Breast epithelium (tissue), 3 donors: Measurements from ENCODE around the gene AK1.

Source experiments
- POLR2A ChIP-seq: fragments of 450-650 bp; IDR thresholded peaks from one replicate; pipeline ENCODE4 v1.6.1; 2016; ENCODE audit warnings: antibody characterized with exemption, mild to moderate bottlenecking, moderate library complexity
- POLR2AphosphoS5 ChIP-seq, 3 donors: sonication (generic); formaldehyde crosslinking; IDR thresholded peaks; one replicate each; pipeline ENCODE4 v1.6.1; 2017; ENCODE audit warnings: antibody characterized with exemption in 3 of 3
- TF ChIP-seq, protein P1 (sequence below), 3 donors: fragments of 450-650 bp; IDR thresholded peaks; one replicate each; pipeline ENCODE4 v1.5.1; 2016 to 2017; ENCODE audit warnings: antibody characterized with exemption in 3 of 3, mild to moderate bottlenecking in 3 of 3, moderate library complexity in 3 of 3

- TF ChIP-seq POLR2A (no peak), POLR2AphosphoS5 (IDR thresholded peaks at IDR 0.05) (no peak)
- TF ChIP-seq, protein P1, sequence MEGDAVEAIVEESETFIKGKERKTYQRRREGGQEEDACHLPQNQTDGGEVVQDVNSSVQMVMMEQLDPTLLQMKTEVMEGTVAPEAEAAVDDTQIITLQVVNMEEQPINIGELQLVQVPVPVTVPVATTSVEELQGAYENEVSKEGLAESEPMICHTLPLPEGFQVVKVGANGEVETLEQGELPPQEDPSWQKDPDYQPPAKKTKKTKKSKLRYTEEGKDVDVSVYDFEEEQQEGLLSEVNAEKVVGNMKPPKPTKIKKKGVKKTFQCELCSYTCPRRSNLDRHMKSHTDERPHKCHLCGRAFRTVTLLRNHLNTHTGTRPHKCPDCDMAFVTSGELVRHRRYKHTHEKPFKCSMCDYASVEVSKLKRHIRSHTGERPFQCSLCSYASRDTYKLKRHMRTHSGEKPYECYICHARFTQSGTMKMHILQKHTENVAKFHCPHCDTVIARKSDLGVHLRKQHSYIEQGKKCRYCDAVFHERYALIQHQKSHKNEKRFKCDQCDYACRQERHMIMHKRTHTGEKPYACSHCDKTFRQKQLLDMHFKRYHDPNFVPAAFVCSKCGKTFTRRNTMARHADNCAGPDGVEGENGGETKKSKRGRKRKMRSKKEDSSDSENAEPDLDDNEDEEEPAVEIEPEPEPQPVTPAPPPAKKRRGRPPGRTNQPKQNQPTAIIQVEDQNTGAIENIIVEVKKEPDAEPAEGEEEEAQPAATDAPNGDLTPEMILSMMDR (IDR thresholded peaks at IDR 0.05) = no peak
Observed at GRCh38 chr9:127907867-127908659, 30.6 kb upstream of the AK1 start.
